DOHH2 (cell line): ENCODE results near the gene SIAH1.
"Not testable (repeated sequence)": the region's sequence is repeated elsewhere in the genome, so short reads cannot be mapped to it uniquely, and the experiment has no call there.

Experiments
- H3F3A ChIP-seq: fragments of 200-600 bp; sonication (generic), shearing (Covaris generic); 2 replicates; pipeline ENCODE4 v1.6.0; 2016; ENCODE audit warnings: antibody characterized with exemption, mild to moderate bottlenecking; ENCODE audit not compliant: control insufficient read depth, insufficient read depth
- H3K27ac ChIP-seq: fragments of 200-600 bp; sonication (generic); 2 replicates; pipeline ENCODE4 v1.5.1; 2014; ENCODE audit warnings: low read depth, mild to moderate bottlenecking, low read length, moderate library complexity
- H3K27me3 ChIP-seq: fragments of 200-600 bp; sonication (generic); 2 replicates; pipeline ENCODE4 v1.6.1; 2014; ENCODE audit warnings: mild to moderate bottlenecking, low read length, mixed read lengths; ENCODE audit not compliant: control insufficient read depth
- H3K36me3 ChIP-seq: fragments of 200-600 bp; sonication (generic); 2 replicates; pipeline ENCODE4 v1.6.1; 2014; ENCODE audit warnings: mild to moderate bottlenecking, low read length, moderate library complexity, mixed read lengths; ENCODE audit not compliant: control insufficient read depth
- H3K4me1 ChIP-seq: fragments of 200-600 bp; sonication (generic); 2 replicates; pipeline ENCODE4 v1.6.1; 2014; ENCODE audit warnings: mild to moderate bottlenecking, low read length, mixed read lengths; ENCODE audit not compliant: control insufficient read depth
- H3K4me2 ChIP-seq: fragments of 200-600 bp; sonication (generic); 2 replicates; pipeline ENCODE4 v1.6.0; 2014; ENCODE audit warnings: mild to moderate bottlenecking, low read length, moderate library complexity
- H3K4me3 ChIP-seq: fragments of 200-600 bp; sonication (generic); 2 replicates; pipeline ENCODE4 v1.5.1; 2014; ENCODE audit warnings: mild to moderate bottlenecking, low read length, mixed read lengths
- H3K79me2 ChIP-seq: fragments of 200-600 bp; sonication (generic); 2 replicates; pipeline ENCODE4 v1.6.1; 2014; ENCODE audit warnings: mild to moderate bottlenecking, low read length, mixed read lengths; ENCODE audit not compliant: control insufficient read depth
- H3K9me2 ChIP-seq: fragments of 200-600 bp; sonication (generic); replicated peaks from 2 replicates; pipeline ENCODE4 v1.6.1; 2014; ENCODE audit warnings: mild to moderate bottlenecking, low read length, mixed read lengths; ENCODE audit not compliant: control insufficient read depth
- H3K9me3 ChIP-seq: fragments of 200-600 bp; sonication (generic); 2 replicates; pipeline ENCODE4 v1.6.1; 2014; ENCODE audit warnings: antibody characterized with exemption, low read length, mixed read lengths; ENCODE audit not compliant: control insufficient read depth, insufficient read depth
- H4K20me1 ChIP-seq: fragments of 200-600 bp; sonication (generic); 2 replicates; pipeline ENCODE4 v1.6.0; 2014; ENCODE audit warnings: low read depth, mild to moderate bottlenecking, antibody characterized with exemption, low read length, moderate library complexity; ENCODE audit not compliant: control insufficient read depth, insufficient read depth
- EZH2phosphoT487 ChIP-seq: fragments of 200-600 bp; sonication (generic); IDR thresholded peaks from 2 replicates; pipeline ENCODE4 v1.6.1; 2017; ENCODE audit warnings: borderline replicate concordance, mild to moderate bottlenecking, antibody characterized with exemption, low read length, moderate library complexity, mixed read lengths
- TF ChIP-seq, protein P1 (sequence below): fragments of 200-600 bp; sonication (generic); IDR thresholded peaks from one replicate; pipeline ENCODE4 v1.5.1; 2014; ENCODE audit warnings: antibody characterized with exemption, mild to moderate bottlenecking, low read depth, low read length; ENCODE audit not compliant: poor library complexity, severe bottlenecking

The SIAH1 gene

DNA sequence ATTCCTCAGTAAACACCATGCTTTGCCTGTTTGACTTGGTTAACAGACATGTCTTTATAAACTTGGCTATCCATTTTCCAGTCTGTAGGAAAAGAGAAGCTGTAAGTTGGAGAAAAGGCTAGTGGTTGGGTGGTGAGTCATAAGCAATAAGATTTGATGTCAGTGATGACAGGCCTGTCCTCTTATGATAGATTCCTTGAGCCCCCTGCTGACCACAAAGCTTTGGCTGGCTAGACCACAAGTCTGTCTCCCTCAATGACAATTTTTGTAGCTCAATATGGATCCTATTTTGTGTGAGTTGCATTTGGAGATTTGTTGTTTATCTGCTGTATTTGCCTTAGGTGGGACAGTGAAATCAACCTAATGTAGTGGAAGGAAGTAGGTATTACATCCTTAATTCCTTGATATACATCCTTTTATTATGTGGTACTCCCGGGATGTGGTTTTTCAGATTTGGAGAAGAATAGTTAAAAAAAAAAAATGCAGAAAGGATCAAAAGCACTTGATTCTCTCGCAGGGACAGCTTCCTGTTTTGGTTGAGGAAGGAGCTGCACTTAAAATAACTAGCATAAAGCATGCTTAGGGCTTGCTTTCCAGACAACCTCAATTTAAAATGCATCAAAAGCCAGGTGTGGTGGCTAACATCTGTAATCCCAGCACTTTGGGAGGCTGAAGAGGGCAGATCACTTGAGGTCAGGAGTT, 67.4 kb downstream of the SIAH1 start:
- Histone ChIP-seq H3K79me2 (no peaks in the 10 kb centered on the region), H3K4me1 (peaks cover 20% of the 10 kb centered on the region), H3K36me3 (peaks cover 11% of the 10 kb centered on the region), H3K4me2 (peak overlapping the region; percentile 37), H3K9me3 (no peaks in the 10 kb centered on the region), H3K27ac (no peak overlapping the region), H3K27me3 (no peaks in the 10 kb centered on the region), H3K9me2 (no peaks in the 10 kb centered on the region), H3K4me3 (no peak overlapping the region), H4K20me1 (no peaks in the 10 kb centered on the region), H3F3A (no peaks in the 10 kb centered on the region)
- TF ChIP-seq EZH2phosphoT487 = no peak
- TF ChIP-seq, protein P1, sequence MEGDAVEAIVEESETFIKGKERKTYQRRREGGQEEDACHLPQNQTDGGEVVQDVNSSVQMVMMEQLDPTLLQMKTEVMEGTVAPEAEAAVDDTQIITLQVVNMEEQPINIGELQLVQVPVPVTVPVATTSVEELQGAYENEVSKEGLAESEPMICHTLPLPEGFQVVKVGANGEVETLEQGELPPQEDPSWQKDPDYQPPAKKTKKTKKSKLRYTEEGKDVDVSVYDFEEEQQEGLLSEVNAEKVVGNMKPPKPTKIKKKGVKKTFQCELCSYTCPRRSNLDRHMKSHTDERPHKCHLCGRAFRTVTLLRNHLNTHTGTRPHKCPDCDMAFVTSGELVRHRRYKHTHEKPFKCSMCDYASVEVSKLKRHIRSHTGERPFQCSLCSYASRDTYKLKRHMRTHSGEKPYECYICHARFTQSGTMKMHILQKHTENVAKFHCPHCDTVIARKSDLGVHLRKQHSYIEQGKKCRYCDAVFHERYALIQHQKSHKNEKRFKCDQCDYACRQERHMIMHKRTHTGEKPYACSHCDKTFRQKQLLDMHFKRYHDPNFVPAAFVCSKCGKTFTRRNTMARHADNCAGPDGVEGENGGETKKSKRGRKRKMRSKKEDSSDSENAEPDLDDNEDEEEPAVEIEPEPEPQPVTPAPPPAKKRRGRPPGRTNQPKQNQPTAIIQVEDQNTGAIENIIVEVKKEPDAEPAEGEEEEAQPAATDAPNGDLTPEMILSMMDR = no peak

DNA sequence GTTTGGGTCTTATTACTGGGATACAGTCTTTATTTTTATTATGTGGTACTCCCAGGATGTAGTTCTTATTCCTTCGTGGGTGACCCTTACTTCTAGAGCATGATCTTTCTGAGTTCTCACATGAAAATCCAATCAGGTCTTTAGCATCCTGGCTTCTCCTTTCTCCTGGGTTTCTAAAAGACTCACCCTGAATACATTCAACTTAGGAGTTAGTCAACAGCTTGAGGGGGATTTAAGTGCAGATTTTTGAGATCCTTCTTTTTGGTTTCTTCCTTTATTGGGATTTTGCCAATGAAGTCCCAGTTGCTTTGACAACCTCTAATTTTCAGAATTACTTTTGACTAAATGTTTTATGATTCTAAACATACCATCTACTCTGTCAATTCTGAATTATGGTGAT, 68.2 kb downstream of the SIAH1 start:
- Histone ChIP-seq H3K4me3 (no peak overlapping the region), H3K27me3 (no peaks in the 10 kb centered on the region), H3F3A (no peaks in the 10 kb centered on the region), H3K79me2 (no peaks in the 10 kb centered on the region), H3K36me3 (peaks cover 13% of the 10 kb centered on the region), H3K27ac (no peak overlapping the region), H3K9me2 (no peaks in the 10 kb centered on the region), H3K4me1 (peaks cover 20% of the 10 kb centered on the region), H4K20me1 (no peaks in the 10 kb centered on the region), H3K4me2 (no peak overlapping the region), H3K9me3 (no peaks in the 10 kb centered on the region)
- no peak for TF ChIP-seq EZH2phosphoT487
- TF ChIP-seq, protein P1 = no peak

DNA sequence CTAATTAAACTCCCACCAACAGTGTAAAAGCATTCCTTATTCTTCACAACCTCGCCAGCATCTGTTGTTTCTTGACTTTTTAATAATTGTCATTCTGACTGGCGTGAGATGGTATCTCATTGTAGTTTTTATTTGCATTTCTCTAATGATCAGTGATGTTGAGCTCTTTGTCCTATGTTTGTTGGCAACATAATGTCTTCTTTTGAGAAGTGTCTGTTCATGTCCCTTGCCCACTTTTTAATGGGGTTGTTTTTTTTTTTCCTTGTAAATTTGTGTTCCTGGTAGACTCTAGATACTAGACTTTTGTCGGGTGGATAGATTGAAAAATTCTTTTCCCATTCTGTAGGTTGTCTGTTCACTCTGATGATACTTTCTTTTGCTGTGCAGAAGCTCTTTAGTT, 71.3 kb downstream of the SIAH1 start:
- not testable (repeated sequence) for H3K4me2 ChIP-seq, H3K4me3 ChIP-seq
- H3K36me3 ChIP-seq = peaks cover 38% of the 10 kb centered on the region

DNA sequence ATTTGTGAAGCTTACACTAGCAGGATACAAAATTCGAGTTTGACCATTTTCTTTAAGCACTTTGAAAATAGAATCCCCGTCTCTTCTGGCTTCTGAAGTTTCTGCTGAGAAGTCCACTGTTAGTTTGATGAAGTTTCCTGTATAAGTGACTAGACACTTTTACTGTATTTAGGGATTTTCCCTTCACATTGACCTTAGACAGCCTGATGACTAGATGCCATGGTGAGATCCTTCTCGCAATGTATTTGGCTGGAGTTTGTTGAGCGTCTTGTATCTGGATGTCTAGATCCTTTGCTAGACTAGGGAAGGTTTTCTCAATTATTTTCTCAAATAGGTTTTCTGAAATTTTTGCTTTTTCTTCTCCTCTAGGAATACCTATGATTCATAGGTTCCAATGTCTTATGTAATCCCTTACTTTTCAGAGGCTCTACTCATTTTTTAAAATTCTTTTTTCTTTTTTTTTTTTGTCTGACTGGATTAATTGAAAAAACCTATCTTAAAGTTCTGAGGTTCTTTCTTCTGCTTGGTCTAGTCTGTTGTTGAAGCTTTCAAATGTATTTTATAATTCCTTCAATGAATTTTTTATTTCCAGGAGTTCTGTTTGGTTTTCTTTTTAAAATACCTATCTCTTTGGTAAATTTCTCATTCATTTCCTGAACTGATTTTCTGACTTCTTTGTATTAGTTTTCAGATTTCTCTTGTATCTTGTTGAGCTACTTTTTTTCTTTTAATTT, 74.1 kb downstream of the SIAH1 start:
- Histone ChIP-seq H3K4me3 (no peak overlapping the region), H3K36me3 (peaks cover 55% of the 10 kb centered on the region)
- TF ChIP-seq EZH2phosphoT487 = no peak
- TF ChIP-seq, protein P1 = no peak

More for the DNA sequence above, 71.3 kb downstream of the SIAH1 start:
- not testable (repeated sequence) for H3F3A ChIP-seq, H3K27me3 ChIP-seq, H3K9me3 ChIP-seq, H3K9me2 ChIP-seq, H3K27ac ChIP-seq, H4K20me1 ChIP-seq, H3K79me2 ChIP-seq
- H3K4me1 ChIP-seq = peaks cover 18% of the 10 kb centered on the region

More for the DNA sequence above, 74.1 kb downstream of the SIAH1 start:
- Histone ChIP-seq H3K79me2 (no peaks in the 10 kb centered on the region), H4K20me1 (no peaks in the 10 kb centered on the region), H3F3A (no peaks in the 10 kb centered on the region), H3K4me2 (no peak overlapping the region), H3K9me3 (peaks cover 9% of the 10 kb centered on the region; the same call in 1 of the 2 replicates), H3K9me2 (no peaks in the 10 kb centered on the region), H3K27ac (no peak overlapping the region), H3K27me3 (no peaks in the 10 kb centered on the region), H3K4me1 (no peaks in the 10 kb centered on the region)
